Measurements from ENCODE around the gene FRAS1.

Gene FRAS1

DNA sequence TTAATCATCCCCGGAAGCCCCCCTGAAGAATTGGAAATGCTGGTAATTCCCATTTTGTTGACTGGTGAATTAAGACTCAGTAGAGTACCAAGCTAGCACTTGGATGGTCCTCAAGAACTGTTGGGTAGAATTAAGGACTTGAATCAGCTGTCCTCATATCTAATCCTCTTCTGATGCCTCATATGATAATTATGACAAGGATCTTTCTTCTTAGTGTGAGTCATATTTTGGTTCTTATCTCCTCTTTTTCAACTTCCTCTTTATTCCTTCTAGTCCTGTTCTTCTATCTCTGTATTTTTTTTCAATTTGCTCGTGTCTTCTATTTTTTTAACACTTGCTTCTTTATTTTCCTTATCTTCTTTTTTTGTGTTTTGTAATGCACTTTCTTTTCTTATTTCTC lies 288.1 kb downstream of the FRAS1 start:
- DNase-seq (no peak), ATAC-seq (ENCODE audit: insufficient read depth, low read depth) (no peak)
- H3K27ac ChIP-seq (ENCODE audit: low read length) = no peak overlapping the region
- no peak overlapping the region for H3K9ac ChIP-seq (ENCODE audit: low read depth, low read length)
- H3K4me3 ChIP-seq (ENCODE audit: low read depth in 1 of 2, low read length in 2 of 2) = no peak overlapping the region
- H2AFZ ChIP-seq (ENCODE audit: low read depth, low read length) = no peak overlapping the region
- H4K20me1 ChIP-seq (ENCODE audit: insufficient read depth, low read length) = no peaks in the 10 kb centered on the region
- H3K27me3 ChIP-seq (ENCODE audit: insufficient read depth, low read length, poor library complexity) = peaks cover 3% of the 10 kb centered on the region
- H3K36me3 ChIP-seq (ENCODE audit: insufficient read depth, low read length) = no peaks in the 10 kb centered on the region
- no peak overlapping the region for H3K4me2 ChIP-seq (ENCODE audit: insufficient read depth, low read length)
- H3K4me1 ChIP-seq (ENCODE audit: insufficient read depth, low read length) = peaks cover 4% of the 10 kb centered on the region; the same call in 1 of the 2 replicates
- TF ChIP-seq EZH2 (IDR thresholded peaks at IDR 0.05; ENCODE audit: borderline replicate concordance, low read depth, low read length, severe bottlenecking) (no peak), CTCF (IDR thresholded peaks at IDR 0.05; ENCODE audit: borderline replicate concordance, extremely low read depth, low read length, poor library complexity, severe bottlenecking) (no peak)
- H3K9me3 ChIP-seq (ENCODE audit: insufficient read depth, low read length, severe bottlenecking) = no peaks in the 10 kb centered on the region
- no peaks in the 10 kb centered on the region for H3K79me2 ChIP-seq (ENCODE audit: insufficient read depth, low read length)

DNA sequence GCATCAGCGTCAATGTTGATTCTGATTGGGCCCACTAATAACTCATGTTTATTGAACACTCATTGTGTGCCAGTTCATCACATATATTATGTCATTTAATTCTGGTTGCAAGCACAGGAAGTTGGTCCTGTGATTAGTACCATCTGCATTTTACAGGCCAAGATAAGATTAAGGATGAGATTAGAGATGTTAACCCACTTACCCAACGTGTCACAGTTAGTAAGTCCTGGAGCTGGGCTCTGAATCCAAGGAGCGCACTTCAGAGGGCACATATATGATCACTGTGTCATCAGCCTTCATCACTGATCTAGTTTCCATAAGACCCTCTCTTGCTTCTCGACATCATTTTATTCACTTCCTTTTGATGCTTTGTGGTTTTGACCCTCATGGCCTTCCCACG lies 289.1 kb downstream of the FRAS1 start:
- Histone ChIP-seq H3K4me2 (ENCODE audit: insufficient read depth, low read length) (no peak overlapping the region), H3K79me2 (ENCODE audit: insufficient read depth, low read length) (no peaks in the 10 kb centered on the region), H3K9ac (ENCODE audit: low read depth, low read length) (no peak overlapping the region), H3K27ac (ENCODE audit: low read length) (no peak overlapping the region), H3K9me3 (ENCODE audit: insufficient read depth, low read length, severe bottlenecking) (no peaks in the 10 kb centered on the region), H3K4me3 (ENCODE audit: low read depth in 1 of 2, low read length in 2 of 2) (no peak overlapping the region), H2AFZ (ENCODE audit: low read depth, low read length) (no peak overlapping the region), H3K4me1 (ENCODE audit: insufficient read depth, low read length) (peaks cover 4% of the 10 kb centered on the region; the same call in 1 of the 2 replicates), H4K20me1 (ENCODE audit: insufficient read depth, low read length) (no peaks in the 10 kb centered on the region), H3K27me3 (ENCODE audit: insufficient read depth, low read length, poor library complexity) (peaks cover 3% of the 10 kb centered on the region), H3K36me3 (ENCODE audit: insufficient read depth, low read length) (no peaks in the 10 kb centered on the region)
- TF ChIP-seq CTCF (IDR thresholded peaks at IDR 0.05; ENCODE audit: borderline replicate concordance, extremely low read depth, low read length, poor library complexity, severe bottlenecking) (no peak), EZH2 (IDR thresholded peaks at IDR 0.05; ENCODE audit: borderline replicate concordance, low read depth, low read length, severe bottlenecking) (no peak)
- ATAC-seq (ENCODE audit: insufficient read depth, low read depth) (peak; percentile 52; the same call in 2 of the 3 replicates), DNase-seq (no peak)

GRCh38 chr4:78347527-78347926 lies 290.4 kb downstream of the FRAS1 start:
- no peak for TF ChIP-seq CTCF (IDR thresholded peaks at IDR 0.05; ENCODE audit: borderline replicate concordance, extremely low read depth, low read length, poor library complexity, severe bottlenecking)
- no peak for TF ChIP-seq EZH2 (IDR thresholded peaks at IDR 0.05; ENCODE audit: borderline replicate concordance, low read depth, low read length, severe bottlenecking)
- no peaks in the 10 kb centered on the region for H3K79me2 ChIP-seq (ENCODE audit: insufficient read depth, low read length)
- H3K4me1 ChIP-seq (ENCODE audit: insufficient read depth, low read length) = peaks cover 4% of the 10 kb centered on the region; the same call in 1 of the 2 replicates
- DNase-seq (no peak), ATAC-seq (ENCODE audit: insufficient read depth, low read depth) (no peak)
- no peak overlapping the region for H3K9ac ChIP-seq (ENCODE audit: low read depth, low read length)
- H4K20me1 ChIP-seq (ENCODE audit: insufficient read depth, low read length) = no peaks in the 10 kb centered on the region
- no peaks in the 10 kb centered on the region for H3K36me3 ChIP-seq (ENCODE audit: insufficient read depth, low read length)
- no peak overlapping the region for H3K27ac ChIP-seq (ENCODE audit: low read length)
- no peak overlapping the region for H3K4me2 ChIP-seq (ENCODE audit: insufficient read depth, low read length)
- H3K4me3 ChIP-seq (ENCODE audit: low read depth in 1 of 2, low read length in 2 of 2) = no peak overlapping the region
- H2AFZ ChIP-seq (ENCODE audit: low read depth, low read length) = no peak overlapping the region
- peaks cover 3% of the 10 kb centered on the region for H3K27me3 ChIP-seq (ENCODE audit: insufficient read depth, low read length, poor library complexity)
- no peaks in the 10 kb centered on the region for H3K9me3 ChIP-seq (ENCODE audit: insufficient read depth, low read length, severe bottlenecking)

DNA sequence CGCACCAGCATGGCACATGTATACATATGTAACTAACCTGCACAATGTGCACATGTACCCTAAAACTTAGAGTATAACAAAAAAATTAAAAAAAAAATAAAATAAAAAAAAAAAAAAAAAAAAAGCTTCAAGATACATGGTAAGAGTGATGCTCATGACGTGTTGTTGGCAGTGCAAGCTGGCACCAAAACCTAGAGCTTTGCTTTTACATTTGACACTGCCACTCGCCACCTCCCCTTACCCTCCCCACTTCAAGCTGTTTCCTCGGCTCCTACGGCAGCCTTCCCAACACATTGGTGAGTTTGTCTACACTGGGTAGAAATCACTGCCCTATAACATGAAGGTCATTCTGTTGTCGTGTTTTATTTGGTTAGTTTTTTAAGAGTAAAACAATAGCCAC lies 296.8 kb downstream of the FRAS1 start:
- no peak for DNase-seq
- Histone ChIP-seq H4K20me1 (ENCODE audit: insufficient read depth, low read length) (no peaks in the 10 kb centered on the region), H3K27ac (ENCODE audit: low read length) (no peak overlapping the region), H2AFZ (ENCODE audit: low read depth, low read length) (no peak overlapping the region), H3K9me3 (ENCODE audit: insufficient read depth, low read length, severe bottlenecking) (no peaks in the 10 kb centered on the region), H3K4me3 (ENCODE audit: low read depth in 1 of 2, low read length in 2 of 2) (no peak overlapping the region), H3K4me1 (ENCODE audit: insufficient read depth, low read length) (no peaks in the 10 kb centered on the region), H3K9ac (ENCODE audit: low read depth, low read length) (no peak overlapping the region), H3K4me2 (ENCODE audit: insufficient read depth, low read length) (no peak overlapping the region), H3K27me3 (ENCODE audit: insufficient read depth, low read length, poor library complexity) (peaks cover 5% of the 10 kb centered on the region), H3K36me3 (ENCODE audit: insufficient read depth, low read length) (no peaks in the 10 kb centered on the region), H3K79me2 (ENCODE audit: insufficient read depth, low read length) (no peaks in the 10 kb centered on the region)
- no peak for TF ChIP-seq EZH2 (IDR thresholded peaks at IDR 0.05; ENCODE audit: borderline replicate concordance, low read depth, low read length, severe bottlenecking)
- TF ChIP-seq CTCF (IDR thresholded peaks at IDR 0.05; ENCODE audit: borderline replicate concordance, extremely low read depth, low read length, poor library complexity, severe bottlenecking) = no peak
- ATAC-seq (ENCODE audit: insufficient read depth, low read depth) = no peak

Data from DND-41 (cell line).